PC-9 (cell line): ENCODE data around the gene CRYBG1. TPM values are rescaled to one million over a fixed set of nuclear protein-coding genes. Genes with fewer than 3 reads are reported as not detected.

Experiments
- BruUV-seq: library from RNA; stranded (reverse); fragments of 400-500 nt; replicated peaks from 2 replicates; lab custom pipeline; 2021; lab: Mats Ljungman, UMichigan
- CTCF ChIA-PET: fragments of 300-600 bp; sonication (Branson Sonifier 250); formaldehyde crosslinking; loops from one replicate; lab custom pipeline; 2022; ENCODE audit warnings: antibody characterized with exemption; lab: Charles Lee
- POLR2A ChIA-PET: fragments of 300-600 bp; sonication (Branson Sonifier 250); formaldehyde crosslinking; loops from one replicate; lab custom pipeline; 2022; ENCODE audit warnings: antibody characterized with exemption; ENCODE audit not compliant: unreplicated experiment; lab: Charles Lee
- DNase-seq, 2 experiments: peaks; one replicate each; pipeline versions ENCODE4 v3.0.0 to v3.0.0-alpha.2; 2015 to 2022; ENCODE audit warnings: mixed read lengths in 1 of 2
- H2AFZ ChIP-seq: fragments of 200-600 bp; sonication (generic); 2 replicates; pipeline ENCODE4 v1.8.1; 2017; ENCODE audit warnings: antibody characterized with exemption
- H3F3A ChIP-seq: fragments of 200-600 bp; sonication (generic); 2 replicates; pipeline ENCODE4 v1.8.1; 2017; ENCODE audit warnings: antibody characterized with exemption, mild to moderate bottlenecking, low read depth; ENCODE audit not compliant: insufficient read depth
- H3K27ac ChIP-seq: fragments of 200-600 bp; sonication (generic); 2 replicates; pipeline ENCODE4 v1.6.1; 2016; ENCODE audit warnings: mixed run types
- H3K27me3 ChIP-seq: fragments of 200-600 bp; sonication (generic); 2 replicates; pipeline ENCODE4 v1.6.1; 2016; ENCODE audit warnings: low read depth, mixed run types; ENCODE audit not compliant: insufficient read depth
- H3K36me3 ChIP-seq: fragments of 200-600 bp; sonication (generic); 2 replicates; pipeline ENCODE4 v1.6.1; 2016; ENCODE audit warnings: low read depth, mixed run types
- H3K4me1 ChIP-seq: fragments of 200-600 bp; sonication (generic); replicated peaks from 2 replicates; pipeline ENCODE4 v1.6.1; 2016; ENCODE audit warnings: mixed run types; ENCODE audit not compliant: insufficient read depth
- H3K4me2 ChIP-seq: fragments of 200-600 bp; sonication (generic); 2 replicates; pipeline ENCODE4 v1.6.1; 2017; ENCODE audit warnings: mixed run types
- H3K4me3 ChIP-seq: fragments of 200-600 bp; sonication (generic); 2 replicates; pipeline ENCODE4 v1.6.1; 2016; ENCODE audit warnings: mixed run types
- H3K79me2 ChIP-seq: fragments of 200-600 bp; sonication (generic); 2 replicates; pipeline ENCODE4 v1.6.1; 2017; ENCODE audit warnings: low read depth, mixed run types
- H3K9me2 ChIP-seq: fragments of 200-600 bp; sonication (generic); 2 replicates; pipeline ENCODE4 v1.8.1; 2017; ENCODE audit warnings: mild to moderate bottlenecking; ENCODE audit not compliant: insufficient read depth
- H3K9me3 ChIP-seq: fragments of 200-600 bp; sonication (generic); 2 replicates; pipeline ENCODE4 v1.8.1; 2016; ENCODE audit warnings: low read depth; ENCODE audit not compliant: insufficient read depth
- H4K20me1 ChIP-seq: fragments of 200-600 bp; sonication (generic); 2 replicates; pipeline ENCODE4 v1.8.1; 2017; ENCODE audit not compliant: insufficient read depth
- EZH2 ChIP-seq: fragments of 200-600 bp; sonication (generic); IDR thresholded peaks from 2 replicates; pipeline ENCODE4 v1.8.0; 2017; ENCODE audit warnings: antibody characterized with exemption, low read depth
- intact Hi-C: fragments of 100-400 bp; cut with micrococcal nuclease; formaldehyde crosslinking; loops from one replicate; pipeline ENCODE4 v1.10.0; 2022; ENCODE audit not compliant: unreplicated experiment
- total RNA-seq: library from RNA; stranded (reverse); gene quantifications from 2 replicates; pipeline ENCODE4 v1.2.3, GENCODE V29; 2021
- TF ChIP-seq, protein P1 (sequence below): fragments of 200-600 bp; sonication (generic); conservative IDR thresholded peaks from 2 replicates; pipeline ENCODE4 v1.6.1; 2017; ENCODE audit warnings: mixed run types, antibody characterized with exemption, mild to moderate bottlenecking, moderate library complexity

Gene CRYBG1
- total RNA-seq, 1 experiment from 2014 or later, result 49.3 TPM

DNA sequence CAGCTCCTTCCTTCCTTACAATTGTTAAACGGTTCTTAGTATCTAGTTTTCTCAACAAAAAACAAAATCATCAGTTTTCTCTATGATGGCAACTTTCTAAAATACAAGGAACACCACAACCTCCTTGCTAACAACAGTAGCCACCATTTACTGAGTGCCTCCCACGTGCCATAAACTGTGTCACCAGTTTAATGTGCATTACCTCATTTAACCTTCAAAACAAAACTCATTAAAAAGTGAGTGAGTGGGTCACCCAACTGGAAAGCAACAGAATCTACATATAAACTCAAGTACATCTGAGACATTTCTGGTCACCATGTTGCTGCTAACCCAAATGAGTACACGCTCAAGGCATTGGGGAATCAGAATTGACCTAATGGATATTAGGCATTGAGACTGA is 257.8 kb downstream of the CRYBG1 start:
- no peaks in the 10 kb centered on the region for H3K4me1 ChIP-seq
- POLR2A ChIA-PET, result interaction anchor here (0.7 kb wide), 1 partner anchor 16 kb away, joined by 3 read pairs; no protein-coding TSS in a partner anchor
- no peak overlapping the region for H2AFZ ChIP-seq
- no peak overlapping the region for H3K27ac ChIP-seq
- no peak overlapping the region for H3K4me2 ChIP-seq
- H3K79me2 ChIP-seq, result no peaks in the 10 kb centered on the region
- no peaks in the 10 kb centered on the region for H4K20me1 ChIP-seq
- 0 out of 2 replicates have a peak, but pooled peaks cover 5% of the 10 kb centered on the region for H3K36me3 ChIP-seq
- no peaks in the 10 kb centered on the region for H3F3A ChIP-seq
- H3K4me3 ChIP-seq, result no peak overlapping the region
- no TSS peak for BruUV-seq
- intact Hi-C loops, result no loop called here
- H3K27me3 ChIP-seq, result no peaks in the 10 kb centered on the region
- no peaks in the 10 kb centered on the region for H3K9me2 ChIP-seq
- CTCF ChIA-PET, result no interaction called here
- TF ChIP-seq, protein P1, sequence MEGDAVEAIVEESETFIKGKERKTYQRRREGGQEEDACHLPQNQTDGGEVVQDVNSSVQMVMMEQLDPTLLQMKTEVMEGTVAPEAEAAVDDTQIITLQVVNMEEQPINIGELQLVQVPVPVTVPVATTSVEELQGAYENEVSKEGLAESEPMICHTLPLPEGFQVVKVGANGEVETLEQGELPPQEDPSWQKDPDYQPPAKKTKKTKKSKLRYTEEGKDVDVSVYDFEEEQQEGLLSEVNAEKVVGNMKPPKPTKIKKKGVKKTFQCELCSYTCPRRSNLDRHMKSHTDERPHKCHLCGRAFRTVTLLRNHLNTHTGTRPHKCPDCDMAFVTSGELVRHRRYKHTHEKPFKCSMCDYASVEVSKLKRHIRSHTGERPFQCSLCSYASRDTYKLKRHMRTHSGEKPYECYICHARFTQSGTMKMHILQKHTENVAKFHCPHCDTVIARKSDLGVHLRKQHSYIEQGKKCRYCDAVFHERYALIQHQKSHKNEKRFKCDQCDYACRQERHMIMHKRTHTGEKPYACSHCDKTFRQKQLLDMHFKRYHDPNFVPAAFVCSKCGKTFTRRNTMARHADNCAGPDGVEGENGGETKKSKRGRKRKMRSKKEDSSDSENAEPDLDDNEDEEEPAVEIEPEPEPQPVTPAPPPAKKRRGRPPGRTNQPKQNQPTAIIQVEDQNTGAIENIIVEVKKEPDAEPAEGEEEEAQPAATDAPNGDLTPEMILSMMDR, result no peak
- peaks cover 3% of the 10 kb centered on the region; the same call in 1 of the 2 replicates for H3K9me3 ChIP-seq
- DNase-seq, result no peak

DNA sequence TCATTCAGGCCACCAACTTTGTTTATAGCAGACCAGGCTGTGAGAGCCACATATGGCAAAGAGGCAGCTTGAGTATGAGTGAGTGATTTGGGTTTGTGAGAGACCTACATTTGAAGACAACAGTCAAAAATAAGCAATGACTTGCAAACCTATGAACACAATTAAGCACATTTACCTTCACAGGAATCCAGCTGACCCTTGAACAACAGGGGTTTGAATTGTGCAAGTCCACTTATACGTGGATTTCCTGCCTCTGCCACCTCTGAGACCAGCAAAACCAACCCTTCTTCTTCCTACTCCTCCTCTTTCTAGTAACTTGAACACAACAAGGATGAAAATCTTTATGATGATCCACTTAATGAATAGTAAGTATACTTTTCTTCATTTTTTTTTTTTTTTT is 258.7 kb downstream of the CRYBG1 start:
- no peak overlapping the region for H3K4me2 ChIP-seq
- intact Hi-C loops, result no loop called here

DNA sequence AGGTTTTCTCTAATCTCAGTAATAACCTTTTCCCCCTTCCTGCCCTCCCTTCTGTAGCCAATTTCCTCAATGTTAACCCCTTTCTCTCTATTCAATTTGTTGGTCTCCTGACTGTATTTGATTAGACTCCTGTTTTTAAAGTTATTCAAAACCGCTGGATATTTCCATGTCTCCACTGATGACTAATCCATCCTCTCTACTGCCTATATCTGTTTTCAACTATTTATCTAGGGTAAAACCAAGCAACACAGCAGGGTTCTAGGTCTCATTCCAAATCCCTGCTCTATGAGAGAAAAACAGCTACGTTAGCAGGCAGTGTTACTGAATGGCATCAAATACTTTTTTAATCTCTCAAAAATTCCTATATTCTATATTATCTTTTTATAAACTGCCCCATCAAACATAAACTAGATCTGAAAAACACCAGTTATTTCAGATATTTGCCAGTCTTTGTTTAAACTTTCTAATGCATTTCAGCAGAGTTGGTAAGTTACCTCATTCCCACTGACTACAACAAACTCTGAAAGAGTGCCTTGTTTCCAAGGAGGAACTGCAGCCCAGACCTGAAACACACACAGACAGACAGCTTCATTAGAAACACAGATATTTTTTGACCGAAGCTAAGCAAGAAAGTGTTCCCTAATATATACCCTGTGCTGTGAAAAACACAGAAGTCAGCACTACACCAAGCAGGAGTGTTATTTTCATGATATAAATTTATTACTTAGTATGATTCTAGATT is 260.6 kb downstream of the CRYBG1 start:
- intact Hi-C loops, result no loop called here
- Histone ChIP-seq H3K27me3 (no peaks in the 10 kb centered on the region), H3K9me3 (peaks cover 3% of the 10 kb centered on the region; the same call in 1 of the 2 replicates), H3K27ac (no peak overlapping the region), H2AFZ (no peak overlapping the region), H3K4me3 (no peak overlapping the region), H3K4me2 (no peak overlapping the region), H3K36me3 (0 out of 2 replicates have a peak, but pooled peaks cover 5% of the 10 kb centered on the region), H3K9me2 (no peaks in the 10 kb centered on the region), H4K20me1 (no peaks in the 10 kb centered on the region), H3K4me1 (no peaks in the 10 kb centered on the region), H3F3A (no peaks in the 10 kb centered on the region), H3K79me2 (no peaks in the 10 kb centered on the region)
- ChIA-PET POLR2A (no interaction called here), CTCF (no interaction called here)
- no peak for DNase-seq
- no TSS peak for BruUV-seq
- no peak for TF ChIP-seq EZH2
- TF ChIP-seq, protein P1, result no peak

More for the DNA sequence above, 258.7 kb downstream of the CRYBG1 start:
- Histone ChIP-seq H3K9me2 (no peaks in the 10 kb centered on the region), H4K20me1 (no peaks in the 10 kb centered on the region), H3K4me1 (no peaks in the 10 kb centered on the region), H3K27ac (no peak overlapping the region), H3K9me3 (peaks cover 3% of the 10 kb centered on the region; the same call in 1 of the 2 replicates), H3K36me3 (0 out of 2 replicates have a peak, but pooled peaks cover 5% of the 10 kb centered on the region), H3K4me3 (no peak overlapping the region), H3K27me3 (no peaks in the 10 kb centered on the region), H2AFZ (no peak overlapping the region), H3F3A (no peaks in the 10 kb centered on the region), H3K79me2 (no peaks in the 10 kb centered on the region)
- BruUV-seq, result no TSS peak
- no peak for DNase-seq
- CTCF ChIA-PET, result no interaction called here
- TF ChIP-seq EZH2, result no peak
- POLR2A ChIA-PET, result no interaction called here

Other genes starting within 250 kb of the CRYBG1 start
- 38.1 and 39.8 TPM in 2 replicates for gene ATG5, start 35.0 kb upstream of the CRYBG1 start, total RNA-seq